IMR-90 (cell line): ENCODE measurements around the gene RIOX2. TPM values are rescaled to one million over a fixed set of nuclear protein-coding genes. Genes with fewer than 3 reads are reported as not detected.

Experiments
- ATAC-seq: fragments of 200-7000 bp; cut with Tn5 transposase; 2 replicates; pipeline ENCODE4 v1.9.1; 2020; ENCODE audit warnings: low read depth, mild to moderate bottlenecking, moderate library complexity
- BruUV-seq: library from RNA; stranded (reverse); fragments of 400-500 nt; replicated peaks from 2 replicates; lab custom pipeline; 2021; lab: Mats Ljungman, UMichigan
- CTCF ChIA-PET: fragments of 300-600 bp; formaldehyde crosslinking; extraction: SDS; loops from one replicate; lab custom pipeline; 2021; ENCODE audit warnings: antibody characterized with exemption; lab: Yijun Ruan, JAX
- POLR2A ChIA-PET: fragments of 300-600 bp; sonication (Branson Sonifier 250); formaldehyde crosslinking; loops from one replicate; lab custom pipeline; 2022; ENCODE audit warnings: antibody characterized with exemption; ENCODE audit not compliant: unreplicated experiment; lab: Charles Lee
- DNase-seq: peaks from one replicate; pipeline ENCODE4 v3.0.0; 2013
- H2AFZ ChIP-seq: replicated peaks from 2 replicates; pipeline ENCODE3; 2013; ENCODE audit warnings: low read length, mild to moderate bottlenecking; ENCODE audit not compliant: poor library complexity
- H2AK5ac ChIP-seq: 2 replicates; pipeline ENCODE4 v1.6.1; 2013; ENCODE audit warnings: low read depth, low read length, inconsistent platforms
- H2AK9ac ChIP-seq: replicated peaks from 2 replicates; pipeline ENCODE3; 2013; ENCODE audit warnings: mild to moderate bottlenecking, low read depth, low read length, moderate library complexity; ENCODE audit not compliant: poor library complexity
- H2BK120ac ChIP-seq: 2 replicates; pipeline ENCODE4 v1.6.1; 2013; ENCODE audit warnings: low read depth, low read length, inconsistent platforms
- H2BK15ac ChIP-seq: 3 replicates; pipeline ENCODE4 v1.6.1; 2013; ENCODE audit warnings: low read depth, low read length, inconsistent platforms
- H2BK20ac ChIP-seq: 2 replicates; pipeline ENCODE4 v1.6.1; 2013; ENCODE audit warnings: low read depth, mild to moderate bottlenecking, inconsistent platforms, low read length, moderate library complexity
- H2BK5ac ChIP-seq: 2 replicates; pipeline ENCODE4 v1.6.1; 2013; ENCODE audit warnings: mild to moderate bottlenecking, low read depth, low read length, inconsistent platforms; ENCODE audit not compliant: poor library complexity, severe bottlenecking
- H3K14ac ChIP-seq: replicated peaks from 2 replicates; pipeline ENCODE4 v1.6.1; 2013; ENCODE audit warnings: low read depth, low read length, inconsistent platforms
- H3K18ac ChIP-seq: 2 replicates; pipeline ENCODE4 v1.6.1; 2013; ENCODE audit warnings: low read depth, low read length, control low read depth
- H3K23ac ChIP-seq: 2 replicates; pipeline ENCODE4 v1.6.1; 2013; ENCODE audit warnings: low read depth, low read length, inconsistent platforms
- H3K27ac ChIP-seq: 2 replicates; pipeline ENCODE4 v1.5.1; 2013; ENCODE audit warnings: mild to moderate bottlenecking, control low read depth, low read length; ENCODE audit not compliant: insufficient read depth
- H3K27me3 ChIP-seq: 2 replicates; pipeline ENCODE4 v1.6.1; 2013; ENCODE audit warnings: low read length; ENCODE audit not compliant: control insufficient read depth, insufficient read depth
- H3K36me3 ChIP-seq: 2 replicates; pipeline ENCODE4 v1.6.1; 2013; ENCODE audit warnings: low read length, mixed read lengths; ENCODE audit not compliant: control insufficient read depth, insufficient read depth
- H3K4ac ChIP-seq: 2 replicates; pipeline ENCODE4 v1.6.1; 2013; ENCODE audit warnings: low read depth, low read length, inconsistent platforms
- H3K4me1 ChIP-seq: 2 replicates; pipeline ENCODE4 v1.6.1; 2013; ENCODE audit warnings: low read length, mixed read lengths; ENCODE audit not compliant: control insufficient read depth, insufficient read depth
- H3K4me2 ChIP-seq: 2 replicates; pipeline ENCODE4 v1.6.1; 2013; ENCODE audit warnings: low read depth, mild to moderate bottlenecking, control low read depth, low read length, moderate library complexity
- H3K4me3 ChIP-seq: 2 replicates; pipeline ENCODE4 v1.5.1; 2013; ENCODE audit warnings: low read depth, mild to moderate bottlenecking, control low read depth, low read length, moderate library complexity; ENCODE audit not compliant: insufficient read depth
- H3K56ac ChIP-seq: 2 replicates; pipeline ENCODE4 v1.6.1; 2013; ENCODE audit warnings: low read length, inconsistent platforms; ENCODE audit not compliant: insufficient read depth; ENCODE audit errors: extremely low read depth
- H3K79me1 ChIP-seq, 2 experiments: 2 replicates each; pipeline ENCODE4 v1.6.1; 2013; ENCODE audit warnings: low read length in 2 of 2, inconsistent platforms in 1 of 2, low read depth in 1 of 2
- H3K9ac ChIP-seq: 2 replicates; pipeline ENCODE4 v1.6.1; 2013; ENCODE audit warnings: low read depth, low read length, control low read depth
- H3K9me1 ChIP-seq: 2 replicates; pipeline ENCODE4 v1.6.1; 2013; ENCODE audit warnings: low read length, inconsistent platforms; ENCODE audit not compliant: insufficient read depth
- H3K9me3 ChIP-seq: 2 replicates; pipeline ENCODE4 v1.6.1; 2013; ENCODE audit warnings: low read length; ENCODE audit not compliant: control insufficient read depth, insufficient read depth
- H4K20me1 ChIP-seq: 2 replicates; pipeline ENCODE4 v1.6.1; 2013; ENCODE audit warnings: low read length, inconsistent platforms; ENCODE audit not compliant: insufficient read depth
- H4K5ac ChIP-seq: 2 replicates; pipeline ENCODE4 v1.6.1; 2013; ENCODE audit warnings: mild to moderate bottlenecking, low read depth, low read length, control low read depth
- H4K8ac ChIP-seq, 2 experiments: 2 replicates each; pipeline ENCODE4 v1.6.1; 2013; ENCODE audit warnings: low read depth in 2 of 2, low read length in 2 of 2, control low read depth in 1 of 2, inconsistent platforms in 1 of 2
- H4K91ac ChIP-seq: 2 replicates; pipeline ENCODE4 v1.6.1; 2013; ENCODE audit warnings: low read depth, low read length, inconsistent platforms; ENCODE audit not compliant: insufficient read depth
- BHLHE40 ChIP-seq: fragments of 150-350 bp; IDR thresholded peaks from 2 replicates; pipeline ENCODE4 v1.6.1; 2016; ENCODE audit warnings: mild to moderate bottlenecking, low read depth, low read length
- CEBPB ChIP-seq: IDR thresholded peaks from 2 replicates; pipeline ENCODE4 v1.6.1; 2012; ENCODE audit warnings: low read depth, low read length, improper control_type of control experiment
- CHD1 ChIP-seq: IDR thresholded peaks from 2 replicates; pipeline ENCODE4 v1.6.1; 2012; ENCODE audit warnings: low read depth, low read length, improper control_type of control experiment
- CTCF ChIP-seq: conservative IDR thresholded peaks from 2 replicates; pipeline ENCODE4 v1.5.1; 2012; ENCODE audit warnings: mild to moderate bottlenecking, low read depth, low read length, improper control_type of control experiment
- FOS ChIP-seq: fragments of 150-350 bp; IDR thresholded peaks from 2 replicates; pipeline ENCODE4 v1.6.1; 2016; ENCODE audit warnings: low read depth, low read length
- MXI1 ChIP-seq: IDR thresholded peaks from 2 replicates; pipeline ENCODE4 v1.6.1; 2012; ENCODE audit warnings: low read depth, mild to moderate bottlenecking, low read length, moderate library complexity, borderline replicate concordance
- NFE2L2 ChIP-seq: fragments of 150-350 bp; IDR thresholded peaks from 2 replicates; pipeline ENCODE4 v1.6.1; 2016; ENCODE audit warnings: low read depth, mild to moderate bottlenecking, low read length
- POLR2A ChIP-seq: IDR thresholded peaks from 2 replicates; pipeline ENCODE4 v1.6.1; 2012; ENCODE audit warnings: mild to moderate bottlenecking, low read depth, low read length
- RAD21 ChIP-seq: IDR thresholded peaks from 2 replicates; pipeline ENCODE4 v1.6.1; 2012; ENCODE audit warnings: low read length, improper control_type of control experiment
- RCOR1 ChIP-seq: IDR thresholded peaks from 2 replicates; pipeline ENCODE4 v1.6.1; 2012; ENCODE audit warnings: mild to moderate bottlenecking, low read length, improper control_type of control experiment; ENCODE audit not compliant: insufficient replicate concordance
- SMC3 ChIP-seq: fragments of 150-350 bp; IDR thresholded peaks from 2 replicates; pipeline ENCODE4 v1.6.1; 2016; ENCODE audit warnings: low read depth, mild to moderate bottlenecking, antibody characterized with exemption, low read length, moderate library complexity
- USF2 ChIP-seq: fragments of 150-350 bp; IDR thresholded peaks from 2 replicates; pipeline ENCODE4 v1.6.1; 2017; ENCODE audit warnings: mild to moderate bottlenecking, antibody characterized with exemption, low read length, low read depth
- WGBS, 2 experiments: methylation state at CpG; one replicate each; pipeline versions ENCODE4 v1.1.5 to v1.1.7; 2013; ENCODE audit warnings: missing lambda C conversion rate in 2 of 2; ENCODE audit not compliant: insufficient read length in 1 of 2; ENCODE audit errors: extremely low coverage in 2 of 2; 5-methylcytosine and 5-hydroxymethylcytosine counted together
- dilution Hi-C: fragments of 300-500 bp; cut with HindIII; formaldehyde crosslinking; loops from one replicate; pipeline ENCODE4 v1.14.3; 2018; ENCODE audit warnings: low sequenced_read_pairs; ENCODE audit not compliant: unreplicated experiment
- in situ Hi-C: fragments of 300-500 bp; cut with MboI; formaldehyde crosslinking; loops from 3 replicates; pipeline ENCODE4 v1.14.3; 2019; ENCODE audit warnings: low sequenced_read_pairs, inconsistent platforms, mixed read lengths
- intact Hi-C: fragments of 100-400 bp; cut with micrococcal nuclease; formaldehyde crosslinking; loops from 2 replicates; pipeline ENCODE4 v1.10.0; 2022
- polyA plus RNA-seq, 3 experiments: library from polyadenylated mRNA; depleted of rRNA; stranded (reverse); fragments of >200 nt; gene quantifications; 2 replicates each; pipeline ENCODE4 v1.2.3, GENCODE V29; 2012; ENCODE audit warnings: low replicate concordance in 1 of 3
- total RNA-seq: library from RNA; depleted of rRNA; stranded (reverse); fragments of >200 nt; gene quantifications from 2 replicates; pipeline ENCODE4 v1.2.3, GENCODE V29; 2012

RIOX2 gene
- total and polyA plus RNA-seq, 2 of the 4 experiments (the other 2 are of a cell fraction) = 17.2 to 26.7 TPM

GRCh38 chr3:97990624-97991292, 18.5 kb upstream of the RIOX2 start:
- no peak overlapping the region for H2BK20ac ChIP-seq
- BruUV-seq = no TSS peak
- TF ChIP-seq CEBPB (no peak), POLR2A (no peak), RCOR1 (no peak), RAD21 (no peak), SMC3 (no peak), FOS (no peak), CTCF (no peak), USF2 (no peak), CHD1 (no peak), NFE2L2 (no peak), BHLHE40 (no peak), MXI1 (no peak)
- H2AK9ac ChIP-seq = no peak overlapping the region
- no peak overlapping the region for H3K14ac ChIP-seq
- H3K9me3 ChIP-seq = no peaks in the 10 kb centered on the region
- H4K5ac ChIP-seq = no peak overlapping the region
- intact Hi-C loops = no loop called here
- H3K4me3 ChIP-seq = no peak overlapping the region
- WGBS, 2 experiments = no CpG with 5 or more reads among the region's 2 CpGs
- no peak overlapping the region for H2BK15ac ChIP-seq
- no peak overlapping the region; the same call in 1 of the 2 replicates for H3K4me2 ChIP-seq
- no peak overlapping the region for H2BK5ac ChIP-seq
- no peaks in the 10 kb centered on the region for H3K79me1 ChIP-seq
- H3K4ac ChIP-seq = no peak overlapping the region
- in situ Hi-C loops = no loop called here
- H4K8ac ChIP-seq = no peak overlapping the region
- H3K4me1 ChIP-seq = no peaks in the 10 kb centered on the region
- H3K27ac ChIP-seq = no peak overlapping the region
- H3K23ac ChIP-seq = no peak overlapping the region
- dilution Hi-C loops = no loop called here
- H3K36me3 ChIP-seq = no peaks in the 10 kb centered on the region
- DNase-seq (no peak), ATAC-seq (no peak)
- no peaks in the 10 kb centered on the region for H4K20me1 ChIP-seq
- no peaks in the 10 kb centered on the region for H3K9me1 ChIP-seq
- no peak overlapping the region for H2BK120ac ChIP-seq
- H3K18ac ChIP-seq = no peak overlapping the region
- no peak overlapping the region for H4K91ac ChIP-seq
- no peak overlapping the region for H3K56ac ChIP-seq
- POLR2A ChIA-PET = no interaction called here
- no peak overlapping the region for H3K9ac ChIP-seq
- peaks cover 3% of the 10 kb centered on the region; the same call in 1 of the 2 replicates for H3K27me3 ChIP-seq
- H2AK5ac ChIP-seq = no peak overlapping the region
- CTCF ChIA-PET = no interaction called here
- H2AFZ ChIP-seq = no peak overlapping the region
